HepG2 (cell line): ENCODE data around the gene DDX18. TPM values are rescaled to one million over a fixed set of nuclear protein-coding genes. Genes with fewer than 3 reads are reported as not detected.

Experiments
- ATAD3A ChIP-seq: sonication (generic); formaldehyde crosslinking; IDR thresholded peaks from 2 replicates; pipeline ENCODE4 v1.4.0; 2020; ENCODE audit warnings: missing genetic modification reagents
- BRD4 ChIP-seq: sonication (generic); formaldehyde crosslinking; IDR thresholded peaks from 2 replicates; pipeline ENCODE4 v1.4.0; 2020; ENCODE audit warnings: missing genetic modification reagents
- CENPT ChIP-seq: sonication (generic); formaldehyde crosslinking; IDR thresholded peaks from 2 replicates; pipeline ENCODE4 v1.8.0; 2022; ENCODE audit warnings: low read depth, mild to moderate bottlenecking, moderate library complexity, missing genetic modification reagents
- E2F2 ChIP-seq: sonication (generic); formaldehyde crosslinking; IDR thresholded peaks from 2 replicates; pipeline ENCODE4 v1.4.0; 2020; ENCODE audit warnings: missing genetic modification reagents, borderline replicate concordance
- FUBP1 ChIP-seq: sonication (generic); formaldehyde crosslinking; IDR thresholded peaks from 2 replicates; pipeline ENCODE4 v1.5.1; 2020; ENCODE audit warnings: missing genetic modification reagents, mild to moderate bottlenecking, borderline replicate concordance
- GFI1 ChIP-seq: sonication (generic); formaldehyde crosslinking; IDR thresholded peaks from 2 replicates; pipeline ENCODE4 v1.5.0; 2020; ENCODE audit warnings: missing genetic modification reagents, mild to moderate bottlenecking, borderline replicate concordance
- HNRNPUL1 ChIP-seq: fragments of 200-400 bp; formaldehyde crosslinking; IDR thresholded peaks from 2 replicates; pipeline ENCODE4 v1.6.1; 2017; ENCODE audit warnings: low read depth, mild to moderate bottlenecking, low read length, moderate library complexity
- MBD4 ChIP-seq: IDR thresholded peaks from 2 replicates; pipeline ENCODE4 v1.6.1; 2012; ENCODE audit warnings: low read length, inconsistent platforms, borderline replicate concordance
- MEIS2 ChIP-seq: sonication (generic); formaldehyde crosslinking; IDR thresholded peaks from 2 replicates; pipeline ENCODE4 v1.9.0; 2021; ENCODE audit warnings: mild to moderate bottlenecking, missing genetic modification reagents
- MIXL1 ChIP-seq: IDR thresholded peaks from 2 replicates; pipeline ENCODE4 v1.6.1; 2016
- MTA3 ChIP-seq: sonication (generic); formaldehyde crosslinking; IDR thresholded peaks from 2 replicates; pipeline ENCODE4 v1.4.0; 2020; ENCODE audit warnings: missing genetic modification reagents
- NAIF1 ChIP-seq: sonication (generic); formaldehyde crosslinking; IDR thresholded peaks from 2 replicates; pipeline ENCODE4 v1.5.0; 2020; ENCODE audit warnings: mild to moderate bottlenecking, missing genetic modification reagents, borderline replicate concordance
- PAWR ChIP-seq: sonication (generic); formaldehyde crosslinking; IDR thresholded peaks from 2 replicates; pipeline ENCODE4 v1.4.0; 2020; ENCODE audit warnings: missing genetic modification reagents, mild to moderate bottlenecking, borderline replicate concordance
- POGK ChIP-seq: sonication (generic); formaldehyde crosslinking; conservative IDR thresholded peaks from 2 replicates; pipeline ENCODE4 v1.8.0; 2022; ENCODE audit warnings: mild to moderate bottlenecking, moderate library complexity, missing genetic modification reagents
- SATB2 ChIP-seq: sonication (generic); formaldehyde crosslinking; IDR thresholded peaks from 2 replicates; pipeline ENCODE4 v1.5.0; 2020; ENCODE audit warnings: missing genetic modification reagents
- ZBTB7B ChIP-seq: sonication (generic); formaldehyde crosslinking; IDR thresholded peaks from 2 replicates; pipeline ENCODE4 v1.4.0; 2020; ENCODE audit warnings: missing genetic modification reagents
- ZC3H13 ChIP-seq: sonication (generic); formaldehyde crosslinking; IDR thresholded peaks from 2 replicates; pipeline ENCODE4 v1.8.1; 2023; ENCODE audit warnings: mild to moderate bottlenecking, missing genetic modification reagents, moderate library complexity
- ZNF274 ChIP-seq: sonication (generic); formaldehyde crosslinking; IDR thresholded peaks from 2 replicates; pipeline ENCODE4 v1.5.1; 2020; ENCODE audit warnings: mild to moderate bottlenecking, missing genetic modification reagents
- ZNF432 ChIP-seq: sonication (generic); formaldehyde crosslinking; IDR thresholded peaks from 2 replicates; pipeline ENCODE4 v1.5.0; 2020; ENCODE audit warnings: missing genetic modification reagents, mild to moderate bottlenecking, borderline replicate concordance
- ZNF549 ChIP-seq: sonication (generic); formaldehyde crosslinking; IDR thresholded peaks from 2 replicates; pipeline ENCODE4 v1.5.0; 2020; ENCODE audit warnings: missing genetic modification reagents
- ZNF589 ChIP-seq: sonication (generic); formaldehyde crosslinking; conservative IDR thresholded peaks from 2 replicates; pipeline ENCODE4 v1.8.0; 2022; ENCODE audit warnings: mild to moderate bottlenecking, moderate library complexity, missing genetic modification reagents
- ZXDC ChIP-seq: sonication (generic); formaldehyde crosslinking; IDR thresholded peaks from 2 replicates; pipeline ENCODE4 v1.5.0; 2020; ENCODE audit warnings: mild to moderate bottlenecking, missing genetic modification reagents
- polyA plus RNA-seq, 8 experiments: library from polyadenylated mRNA; depleted of rRNA in 3 of 8; stranded (reverse) in 7 of 8; unstranded in 1 of 8; fragments of >200 nt; fragmentation: Illumina TruSeq in 4 of 8; extraction: Trizol in 4 of 8; gene quantifications; 2 replicates each; pipeline versions ENCODE4 v1.2.1 to v1.2.3, GENCODE V29; 2011 to 2016; ENCODE audit warnings: low read depth in 4 of 8, missing spikeins in 1 of 8, mixed read lengths in 1 of 8; ENCODE audit not compliant: insufficient read depth in 1 of 8
- total RNA-seq, 5 experiments: library from RNA; depleted of rRNA; stranded (reverse); fragments of >200 nt; fragmentation: Illumina TruSeq; extraction: Trizol; gene quantifications; 2 replicates each; pipeline ENCODE4 v1.2.3, GENCODE V29; 2016; ENCODE audit warnings: low read depth in 1 of 5

The DDX18 gene
- total and polyA plus RNA-seq, 2 of the 13 experiments (the other 11 are each of a cell fraction or from before 2014, with no cell fraction given): 64.0 to 134 TPM

- TF ChIP-seq ATAD3A (no peak), MEIS2 (no peak), ZNF432 (no peak), HNRNPUL1 (no peak), MTA3 (CRISPR knock-in tag) (no peak), E2F2 (CRISPR knock-in tag) (0 out of 2 replicates have a peak, but pooled peaks have one; percentile 24), NAIF1 (CRISPR knock-in tag) (no peak; the same call in 1 of the 2 replicates), ZNF589 (CRISPR knock-in tag) (peak; percentile 84; the same call in 1 of the 2 replicates), PAWR (CRISPR knock-in tag) (no peak), CENPT (no peak), ZC3H13 (CRISPR knock-in tag) (peak; percentile 74; the same call in 1 of the 2 replicates), ZXDC (CRISPR knock-in tag) (no peak), ZNF274 (peak; percentile 98), MIXL1 (CRISPR knock-in tag) (peak; percentile 91), GFI1 (CRISPR knock-in tag) (no peak), SATB2 (peak; percentile 33; the same call in 1 of the 2 replicates), ZNF549 (no peak), BRD4 (CRISPR knock-in tag) (0 out of 2 replicates have a peak, but pooled peaks have one; percentile 36), ZBTB7B (CRISPR knock-in tag) (peak; percentile 23; the same call in 1 of the 2 replicates), POGK (CRISPR knock-in tag) (peak; percentile 92), MBD4 (no peak), FUBP1 (CRISPR knock-in tag) (peak; percentile 98; the same call in 1 of the 2 replicates)
Measured at GRCh38 chr2:117814417-117815264, at the start of gene DDX18 (continued).
